Fibroblast of pulmonary artery (primary cell): ENCODE measurements around the gene PHF21B.

Experiments
- DNase-seq: peaks from one replicate; pipeline ENCODE4 v3.0.0-alpha.2; 2010; ENCODE audit warnings: low read depth
- H3K4me3 ChIP-seq: replicated peaks from 2 replicates; pipeline ENCODE4 v1.5.1; 2011; ENCODE audit warnings: low read depth, mild to moderate bottlenecking, control low read depth, low read length, moderate library complexity
- TF ChIP-seq, protein P1 (sequence below): IDR thresholded peaks from 2 replicates; pipeline ENCODE4 v1.5.1; 2011; ENCODE audit warnings: mild to moderate bottlenecking, control low read depth, low read length, inconsistent platforms; ENCODE audit errors: missing control alignments

The PHF21B gene

DNA sequence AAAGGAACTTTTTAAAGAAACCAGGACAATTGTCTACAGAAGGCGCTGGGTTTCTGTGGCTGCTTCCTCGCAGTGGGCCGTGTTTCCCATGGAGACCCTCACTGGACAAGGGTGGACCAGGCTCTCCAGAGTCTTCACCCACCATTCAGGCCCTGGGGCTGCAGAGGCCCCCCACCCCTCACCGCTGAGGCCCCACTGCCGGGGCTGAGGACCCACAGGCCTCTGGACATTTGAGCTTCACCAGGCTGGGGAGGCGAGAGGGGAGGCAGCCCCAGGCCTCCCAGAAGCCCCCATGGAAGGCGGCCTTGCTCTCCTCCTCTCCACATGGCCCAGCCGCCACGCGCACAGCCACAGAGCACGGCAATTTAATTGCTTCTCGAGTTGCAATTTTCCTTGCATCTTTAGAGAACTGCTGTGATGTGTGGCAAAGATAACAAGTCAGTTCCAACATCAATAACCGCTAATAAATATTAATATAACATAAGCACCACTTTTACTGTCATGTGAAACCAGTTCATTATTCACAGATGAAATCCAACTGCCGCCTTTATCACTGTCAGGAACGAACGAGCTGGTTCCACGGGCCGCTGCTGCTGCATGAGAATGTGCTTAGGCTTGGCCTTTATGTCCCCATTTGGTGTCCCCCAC, 81.0 kb downstream of the PHF21B start:
- TF ChIP-seq, protein P1, sequence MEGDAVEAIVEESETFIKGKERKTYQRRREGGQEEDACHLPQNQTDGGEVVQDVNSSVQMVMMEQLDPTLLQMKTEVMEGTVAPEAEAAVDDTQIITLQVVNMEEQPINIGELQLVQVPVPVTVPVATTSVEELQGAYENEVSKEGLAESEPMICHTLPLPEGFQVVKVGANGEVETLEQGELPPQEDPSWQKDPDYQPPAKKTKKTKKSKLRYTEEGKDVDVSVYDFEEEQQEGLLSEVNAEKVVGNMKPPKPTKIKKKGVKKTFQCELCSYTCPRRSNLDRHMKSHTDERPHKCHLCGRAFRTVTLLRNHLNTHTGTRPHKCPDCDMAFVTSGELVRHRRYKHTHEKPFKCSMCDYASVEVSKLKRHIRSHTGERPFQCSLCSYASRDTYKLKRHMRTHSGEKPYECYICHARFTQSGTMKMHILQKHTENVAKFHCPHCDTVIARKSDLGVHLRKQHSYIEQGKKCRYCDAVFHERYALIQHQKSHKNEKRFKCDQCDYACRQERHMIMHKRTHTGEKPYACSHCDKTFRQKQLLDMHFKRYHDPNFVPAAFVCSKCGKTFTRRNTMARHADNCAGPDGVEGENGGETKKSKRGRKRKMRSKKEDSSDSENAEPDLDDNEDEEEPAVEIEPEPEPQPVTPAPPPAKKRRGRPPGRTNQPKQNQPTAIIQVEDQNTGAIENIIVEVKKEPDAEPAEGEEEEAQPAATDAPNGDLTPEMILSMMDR: no peak
- no peak overlapping the region for H3K4me3 ChIP-seq
- DNase-seq: no peak

GRCh38 chr22:44928136-44928463, 81.7 kb downstream of the PHF21B start:
- TF ChIP-seq, protein P1: no peak
- no peak for DNase-seq

GRCh38 chr22:44927463-44928135, 82.2 kb downstream of the PHF21B start:
- DNase-seq: no peak
- TF ChIP-seq, protein P1: no peak
- no peak overlapping the region for H3K4me3 ChIP-seq

More at GRCh38 chr22:44928136-44928463, 81.7 kb downstream of the PHF21B start:
- no peak overlapping the region for H3K4me3 ChIP-seq

- TF ChIP-seq, protein P1: no peak
These were observed 83.1 kb downstream of the PHF21B start for GRCh38 chr22:44926491-44927415.

GRCh38 chr22:44926124-44926475, 83.7 kb downstream of the PHF21B start:
- DNase-seq: no peak
- H3K4me3 ChIP-seq: no peak overlapping the region
- TF ChIP-seq, protein P1: no peak

More at GRCh38 chr22:44926491-44927415, 83.1 kb downstream of the PHF21B start:
- H3K4me3 ChIP-seq: no peak overlapping the region
- no peak for DNase-seq

GRCh38 chr22:44925465-44926123, 84.2 kb downstream of the PHF21B start:
- H3K4me3 ChIP-seq: no peak overlapping the region
- TF ChIP-seq, protein P1: no peak
- no peak for DNase-seq
